Fibroblast of the aortic adventitia (primary cell): ENCODE data around the gene IL17RC. TPM values are rescaled to one million over a fixed set of nuclear protein-coding genes. Genes with fewer than 3 reads are reported as not detected.

Experiments used
- DNase-seq: peaks from one replicate; pipeline ENCODE4 v3.0.0-alpha.2; 2010; ENCODE audit warnings: low read depth
- H3K4me3 ChIP-seq: 2 replicates; pipeline ENCODE4 v1.5.1; 2011; ENCODE audit warnings: low read depth, mild to moderate bottlenecking, control low read depth, low read length, moderate library complexity
- total RNA-seq: library from RNA; depleted of rRNA; stranded (reverse); fragments of >200 nt; gene quantifications from 2 replicates; pipeline ENCODE4 v1.2.3, GENCODE V29; 2012; ENCODE audit warnings: low replicate concordance
- TF ChIP-seq, protein P1 (sequence below): IDR thresholded peaks from 2 replicates; pipeline ENCODE4 v1.5.1; 2011; ENCODE audit warnings: mild to moderate bottlenecking, low read length, control low read depth, inconsistent platforms; ENCODE audit not compliant: insufficient read depth

The IL17RC gene
- total RNA-seq, 1 donor = 52.2 TPM

DNA sequence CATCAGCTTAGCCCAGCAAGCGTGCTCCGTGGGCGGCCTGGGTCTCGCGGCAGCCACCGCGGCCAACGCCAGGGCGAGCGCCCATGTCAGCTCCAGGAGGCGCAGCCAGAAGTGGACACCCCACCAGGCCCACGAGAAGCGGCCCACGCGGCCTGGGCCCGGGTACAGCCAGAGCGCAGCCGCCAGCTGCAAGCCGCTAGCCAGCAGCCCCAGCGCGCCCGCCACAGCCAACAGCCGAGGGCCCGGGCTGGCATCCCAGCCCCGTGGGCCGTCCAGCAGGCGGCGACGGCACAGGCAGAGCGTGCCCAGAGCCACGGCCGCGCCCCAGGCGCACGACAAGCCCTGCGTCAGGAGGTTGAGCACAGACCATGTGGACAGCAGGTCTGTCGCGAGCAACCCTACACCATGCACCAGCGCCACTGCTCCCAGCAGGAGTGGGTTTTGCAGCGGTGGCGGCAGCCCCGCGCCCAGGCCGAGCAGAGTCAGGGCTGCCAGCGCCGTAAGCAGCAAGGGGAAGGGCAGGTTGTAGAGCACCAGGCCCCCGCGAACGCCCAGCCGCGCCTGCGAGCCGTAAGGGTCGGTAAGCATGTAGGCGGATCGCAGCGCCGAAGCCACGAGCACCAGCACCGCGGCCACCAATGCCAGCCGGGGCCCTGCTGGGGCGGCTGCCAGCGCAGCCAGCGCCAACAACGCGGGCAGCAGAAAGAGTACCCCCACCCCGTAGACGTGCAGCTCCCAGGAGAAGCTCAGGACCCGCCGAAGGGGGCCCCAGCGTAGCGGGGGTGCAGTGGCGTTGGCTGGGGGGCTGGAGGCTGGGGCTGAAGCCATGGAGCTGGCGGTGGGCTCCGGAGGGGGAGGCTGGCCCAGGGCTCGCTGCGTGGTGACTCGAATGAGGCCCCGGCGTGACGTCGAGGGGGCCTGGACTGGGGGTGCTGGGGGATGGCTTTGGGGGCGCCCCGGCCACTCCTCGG is 30.4 kb downstream of the IL17RC start:
- TF ChIP-seq, protein P1, sequence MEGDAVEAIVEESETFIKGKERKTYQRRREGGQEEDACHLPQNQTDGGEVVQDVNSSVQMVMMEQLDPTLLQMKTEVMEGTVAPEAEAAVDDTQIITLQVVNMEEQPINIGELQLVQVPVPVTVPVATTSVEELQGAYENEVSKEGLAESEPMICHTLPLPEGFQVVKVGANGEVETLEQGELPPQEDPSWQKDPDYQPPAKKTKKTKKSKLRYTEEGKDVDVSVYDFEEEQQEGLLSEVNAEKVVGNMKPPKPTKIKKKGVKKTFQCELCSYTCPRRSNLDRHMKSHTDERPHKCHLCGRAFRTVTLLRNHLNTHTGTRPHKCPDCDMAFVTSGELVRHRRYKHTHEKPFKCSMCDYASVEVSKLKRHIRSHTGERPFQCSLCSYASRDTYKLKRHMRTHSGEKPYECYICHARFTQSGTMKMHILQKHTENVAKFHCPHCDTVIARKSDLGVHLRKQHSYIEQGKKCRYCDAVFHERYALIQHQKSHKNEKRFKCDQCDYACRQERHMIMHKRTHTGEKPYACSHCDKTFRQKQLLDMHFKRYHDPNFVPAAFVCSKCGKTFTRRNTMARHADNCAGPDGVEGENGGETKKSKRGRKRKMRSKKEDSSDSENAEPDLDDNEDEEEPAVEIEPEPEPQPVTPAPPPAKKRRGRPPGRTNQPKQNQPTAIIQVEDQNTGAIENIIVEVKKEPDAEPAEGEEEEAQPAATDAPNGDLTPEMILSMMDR = peak; percentile 42
- DNase-seq = peak; percentile 50

DNA sequence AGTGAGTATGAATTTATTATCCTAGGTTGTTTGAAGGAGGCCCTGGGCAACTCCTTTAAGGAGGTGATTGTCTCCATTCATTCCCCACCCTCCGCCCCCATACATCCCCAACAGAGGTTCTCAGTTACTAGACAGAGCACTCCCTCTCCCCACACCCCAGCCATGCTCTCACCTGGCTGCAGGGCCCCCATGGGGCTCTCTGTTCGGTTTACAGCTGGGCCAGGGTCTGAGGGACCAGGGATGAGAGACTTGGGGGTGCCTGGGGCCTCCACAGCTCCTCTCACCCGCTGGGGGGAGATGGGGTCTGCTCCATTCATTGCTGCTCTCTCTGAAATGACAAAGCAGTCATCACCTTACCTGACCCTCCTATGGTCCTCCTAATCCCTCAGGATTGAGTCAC is 31.7 kb downstream of the IL17RC start:
- TF ChIP-seq, protein P1 = no peak
- no peak for DNase-seq
- no peak overlapping the region for H3K4me3 ChIP-seq

More for the DNA sequence above, 30.4 kb downstream of the IL17RC start:
- peak overlapping the region; percentile 72 for H3K4me3 ChIP-seq

DNA sequence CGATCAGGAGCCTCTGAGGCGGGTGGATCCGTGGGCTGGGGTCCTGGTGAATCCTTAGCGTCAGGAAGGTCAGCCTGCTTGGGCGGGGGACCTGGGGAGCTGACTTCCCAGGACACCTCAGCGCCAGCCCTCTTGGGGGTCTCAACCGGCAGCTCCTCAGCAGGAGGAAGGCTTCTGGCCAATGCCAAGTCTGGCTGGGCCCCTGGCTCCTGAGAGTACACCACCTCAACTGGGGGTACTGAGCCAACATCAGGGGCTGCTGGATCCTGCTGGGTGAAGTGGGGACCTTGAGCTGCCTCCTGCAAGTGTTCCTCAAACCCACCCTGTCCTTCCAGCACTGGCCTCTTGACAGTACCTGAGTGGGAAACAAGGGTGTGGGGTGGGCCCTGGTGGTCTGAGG is 32.2 kb downstream of the IL17RC start:
- TF ChIP-seq, protein P1 = no peak
- no peak for DNase-seq
- no peak overlapping the region for H3K4me3 ChIP-seq

DNA sequence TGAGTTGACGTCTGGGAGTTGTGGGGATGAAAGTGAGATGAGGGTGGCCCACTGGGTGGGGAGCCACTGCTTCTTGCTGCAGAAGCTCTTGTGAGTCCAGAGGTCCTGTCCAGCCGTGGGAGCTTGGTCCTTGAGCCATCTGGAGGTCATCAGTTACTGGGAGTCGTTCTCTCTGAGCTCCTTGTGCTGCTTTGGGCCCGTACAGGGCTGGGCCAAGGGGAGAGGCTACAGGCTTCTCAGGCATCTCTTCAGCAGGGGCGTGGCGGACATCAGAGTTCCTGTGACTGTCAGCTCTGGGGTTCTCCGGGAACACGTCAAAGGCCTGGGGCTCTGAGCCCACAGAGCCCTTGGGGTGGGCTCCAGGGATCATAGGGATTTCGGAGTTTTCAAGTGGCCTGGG is 32.7 kb downstream of the IL17RC start:
- DNase-seq = no peak
- H3K4me3 ChIP-seq = no peak overlapping the region
- TF ChIP-seq, protein P1 = no peak

DNA sequence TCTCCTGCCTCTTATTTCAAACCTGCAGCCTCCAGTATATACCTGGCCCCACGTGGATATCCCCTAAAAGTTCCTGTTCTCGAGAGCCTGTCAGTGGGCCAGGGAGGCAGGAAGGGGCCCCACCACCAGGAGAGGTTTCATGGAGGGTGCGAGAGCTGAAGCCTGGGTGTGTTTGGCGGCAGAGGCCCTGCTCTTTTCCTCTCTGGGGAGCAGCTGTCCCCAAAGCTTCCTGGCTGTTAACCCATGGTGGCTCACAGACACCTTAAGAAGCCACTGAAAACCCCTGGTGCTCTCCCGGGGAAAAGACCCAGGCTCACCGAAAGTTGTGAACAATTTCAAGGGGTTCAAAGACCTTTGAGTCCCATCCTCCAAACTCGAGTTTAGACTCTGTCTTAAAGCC is 34.2 kb downstream of the IL17RC start:
- H3K4me3 ChIP-seq = peak overlapping the region; percentile 76
- no peak for DNase-seq
- TF ChIP-seq, protein P1 = no peak

DNA sequence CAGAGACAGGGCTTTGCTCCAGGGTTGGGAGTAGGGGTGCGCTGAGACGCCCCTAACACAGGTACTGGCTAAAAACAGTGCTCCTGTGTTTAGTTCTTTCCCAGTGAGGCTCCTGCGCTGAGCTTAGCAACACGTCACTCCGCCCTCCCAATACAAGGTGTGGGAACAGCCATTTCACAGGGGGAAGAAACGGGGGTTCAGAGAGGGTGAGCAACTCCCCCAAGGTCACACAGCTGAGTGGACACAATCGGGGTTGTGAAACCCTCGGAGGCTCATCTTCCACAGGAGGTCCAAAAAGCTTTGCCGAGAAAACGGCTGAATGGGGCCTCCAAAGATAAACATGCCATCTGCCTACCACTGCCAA is 34.7 kb downstream of the IL17RC start:
- TF ChIP-seq, protein P1 = no peak
- peak overlapping the region; percentile 76 for H3K4me3 ChIP-seq
- no peak for DNase-seq
